Hepatocyte (in vitro differentiated cells): Measurements from ENCODE around the gene MITF.

ENCODE experiments used
- CTCF ChIP-seq: fragments of 200-600 bp; sonication (generic); IDR thresholded peaks from 2 replicates; pipeline ENCODE4 v1.5.1; 2016; ENCODE audit warnings: antibody characterized with exemption, mild to moderate bottlenecking; ENCODE audit not compliant: poor library complexity
- EZH2 ChIP-seq: fragments of 200-600 bp; sonication (generic); IDR thresholded peaks from 2 replicates; pipeline ENCODE4 v1.6.1; 2016; ENCODE audit warnings: antibody characterized with exemption, mild to moderate bottlenecking, borderline replicate concordance
- EZH2phosphoT487 ChIP-seq: fragments of 200-600 bp; sonication (generic); IDR thresholded peaks from one replicate; pipeline ENCODE4 v1.6.1; 2018; ENCODE audit warnings: antibody characterized with exemption, mild to moderate bottlenecking, low read depth, moderate library complexity; ENCODE audit not compliant: unreplicated experiment, severe bottlenecking

GRCh38 chr3:69776289-69776688 lies 37.0 kb downstream of the MITF start:
- TF ChIP-seq CTCF (no peak), EZH2 (no peak), EZH2phosphoT487 (no peak)
